AG04450 (cell line): ENCODE results near the gene AIMP1. TPM values are rescaled to one million over a fixed set of nuclear protein-coding genes. Genes with fewer than 3 reads are reported as not detected.

ENCODE experiments used
- CTCF ChIA-PET: fragments of 300-600, 350-600 bp; formaldehyde crosslinking; extraction: SDS; loops from one replicate; lab custom pipeline; 2022; ENCODE audit warnings: antibody characterized with exemption, inconsistent platforms; lab: Charles Lee
- POLR2A ChIA-PET: fragments of 350-600 bp; formaldehyde crosslinking; extraction: SDS; loops from one replicate; lab custom pipeline; 2021; ENCODE audit warnings: antibody characterized with exemption, inconsistent platforms; lab: Yijun Ruan, JAX
- DNase-seq: peaks from one replicate; pipeline ENCODE4 v3.0.0-alpha.2; 2011; ENCODE audit warnings: low read depth, low spot score
- H3K27ac ChIP-seq: one replicate; pipeline ENCODE4 v1.5.1; 2012; ENCODE audit warnings: low read depth, low read length, control low read depth
- H3K27me3 ChIP-seq: one replicate; pipeline ENCODE4 v1.6.0; 2012; ENCODE audit warnings: low read length; ENCODE audit not compliant: control insufficient read depth, insufficient read depth
- H3K4me3 ChIP-seq: 2 replicates; pipeline ENCODE4 v1.5.1; 2011; ENCODE audit warnings: mild to moderate bottlenecking, low read depth, low read length, control low read depth
- H3K9me3 ChIP-seq: 2 replicates; pipeline ENCODE4 v1.5.1; 2012; ENCODE audit warnings: low read length; ENCODE audit not compliant: control insufficient read depth, insufficient read depth
- polyA plus RNA-seq: library from polyadenylated mRNA; depleted of rRNA; stranded (reverse); fragments of >200 nt; gene quantifications from 2 replicates; pipeline ENCODE4 v1.2.3, GENCODE V29; 2011
- TF ChIP-seq, protein P1 (sequence below): IDR thresholded peaks from 2 replicates; pipeline ENCODE4 v1.5.1; 2011; ENCODE audit warnings: low read depth, low read length, control low read depth, inconsistent platforms

The AIMP1 gene
- polyA plus RNA-seq, 1 experiment = 52.9 TPM

DNA sequence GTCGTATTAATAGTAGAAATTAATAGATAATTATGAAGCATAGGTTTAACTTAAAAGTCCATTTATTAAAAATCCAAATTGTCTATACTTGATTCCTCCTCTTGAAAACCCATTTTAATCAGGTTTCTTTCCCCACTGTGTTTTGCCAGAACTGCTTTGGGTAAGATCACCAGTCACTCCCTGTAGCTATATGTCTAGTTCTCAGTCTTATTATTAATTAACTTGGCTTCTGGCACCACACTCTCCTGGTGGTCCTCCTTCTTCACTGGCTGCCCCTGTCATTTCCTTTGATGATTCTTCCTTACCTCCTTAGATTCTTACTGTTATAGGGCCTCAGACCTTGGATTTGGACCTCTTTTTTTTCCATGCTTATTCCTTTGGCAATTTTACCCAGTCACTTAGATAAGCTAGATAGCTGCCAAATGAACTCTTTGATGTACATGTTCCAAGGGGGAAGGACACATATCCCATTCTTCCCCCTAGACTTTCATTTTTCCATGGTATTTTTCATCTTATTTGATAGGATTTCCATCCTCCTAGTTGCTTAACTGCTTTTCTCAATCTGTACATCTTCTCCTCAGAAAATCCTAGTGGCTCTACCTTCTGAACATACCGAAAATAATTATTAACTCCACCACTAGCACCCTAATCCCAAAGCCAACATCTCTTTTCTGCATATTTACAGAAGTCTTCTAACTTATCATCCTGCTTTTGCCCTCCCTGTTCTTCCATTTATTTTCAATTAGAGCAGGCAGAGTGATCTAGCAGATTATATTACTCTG lies 27.7 kb downstream of the AIMP1 start:
- TF ChIP-seq, protein P1, sequence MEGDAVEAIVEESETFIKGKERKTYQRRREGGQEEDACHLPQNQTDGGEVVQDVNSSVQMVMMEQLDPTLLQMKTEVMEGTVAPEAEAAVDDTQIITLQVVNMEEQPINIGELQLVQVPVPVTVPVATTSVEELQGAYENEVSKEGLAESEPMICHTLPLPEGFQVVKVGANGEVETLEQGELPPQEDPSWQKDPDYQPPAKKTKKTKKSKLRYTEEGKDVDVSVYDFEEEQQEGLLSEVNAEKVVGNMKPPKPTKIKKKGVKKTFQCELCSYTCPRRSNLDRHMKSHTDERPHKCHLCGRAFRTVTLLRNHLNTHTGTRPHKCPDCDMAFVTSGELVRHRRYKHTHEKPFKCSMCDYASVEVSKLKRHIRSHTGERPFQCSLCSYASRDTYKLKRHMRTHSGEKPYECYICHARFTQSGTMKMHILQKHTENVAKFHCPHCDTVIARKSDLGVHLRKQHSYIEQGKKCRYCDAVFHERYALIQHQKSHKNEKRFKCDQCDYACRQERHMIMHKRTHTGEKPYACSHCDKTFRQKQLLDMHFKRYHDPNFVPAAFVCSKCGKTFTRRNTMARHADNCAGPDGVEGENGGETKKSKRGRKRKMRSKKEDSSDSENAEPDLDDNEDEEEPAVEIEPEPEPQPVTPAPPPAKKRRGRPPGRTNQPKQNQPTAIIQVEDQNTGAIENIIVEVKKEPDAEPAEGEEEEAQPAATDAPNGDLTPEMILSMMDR = no peak
- Histone ChIP-seq H3K27me3 (no peaks in the 10 kb centered on the region), H3K9me3 (no peaks in the 10 kb centered on the region), H3K27ac (no peak overlapping the region), H3K4me3 (no peak overlapping the region)
- no peak for DNase-seq
- CTCF ChIA-PET = interaction anchor here (0.8 to 4.3 kb wide), 7 partner anchors 10 to 555 kb away, joined by 3 to 18 read pairs (median 4); no protein-coding TSS in a partner anchor
- POLR2A ChIA-PET = no interaction called here

GRCh38 chr4:106344647-106344970 lies 28.3 kb downstream of the AIMP1 start:
- Histone ChIP-seq H3K27ac (no peak overlapping the region), H3K4me3 (no peak overlapping the region), H3K9me3 (no peaks in the 10 kb centered on the region), H3K27me3 (no peaks in the 10 kb centered on the region)
- TF ChIP-seq, protein P1 = no peak
- POLR2A ChIA-PET = no interaction called here
- DNase-seq = peak; percentile 10
- CTCF ChIA-PET = interaction anchor here (0.8 to 4.3 kb wide), 6 partner anchors 9 to 555 kb away, joined by 3 to 18 read pairs (median 4); no protein-coding TSS in a partner anchor

GRCh38 chr4:106347167-106347566 lies 30.8 kb downstream of the AIMP1 start:
- no peaks in the 10 kb centered on the region for H3K9me3 ChIP-seq
- no peak overlapping the region for H3K4me3 ChIP-seq
- H3K27ac ChIP-seq = no peak overlapping the region
- no peak for DNase-seq
- ChIA-PET CTCF (interaction anchor here (1.5 to 2.5 kb wide), 2 partner anchors 22 to 80 kb away, joined by 4 to 6 read pairs; no protein-coding TSS in a partner anchor), POLR2A (no interaction called here)
- TF ChIP-seq, protein P1 = no peak
- no peaks in the 10 kb centered on the region for H3K27me3 ChIP-seq

DNA sequence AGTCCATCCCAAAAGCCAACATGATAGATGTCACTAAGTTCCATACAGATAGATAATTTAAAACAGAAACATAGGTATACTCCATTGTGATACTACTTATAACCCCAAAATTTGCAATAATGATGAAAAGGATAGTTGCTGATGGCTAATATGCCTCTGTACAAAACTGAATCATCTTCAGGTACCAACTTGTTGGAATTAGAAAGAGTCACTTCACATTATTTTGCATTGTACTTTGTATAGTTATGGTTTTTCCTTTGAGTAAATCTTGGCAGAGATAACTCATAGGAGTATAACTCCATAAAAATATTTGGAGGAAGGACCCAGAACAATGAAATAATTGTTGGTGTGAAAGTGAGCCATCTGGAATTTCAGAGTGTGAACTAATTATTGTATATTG lies 34.7 kb downstream of the AIMP1 start:
- Histone ChIP-seq H3K27me3 (no peaks in the 10 kb centered on the region), H3K4me3 (no peak overlapping the region), H3K9me3 (no peaks in the 10 kb centered on the region), H3K27ac (no peak overlapping the region)
- TF ChIP-seq, protein P1 = no peak
- no peak for DNase-seq
- ChIA-PET CTCF (interaction anchor here (1.2 kb wide), 2 partner anchors 18 to 22 kb away, joined by 4 to 5 read pairs; partner anchors contain the start of gene GIMD1), POLR2A (no interaction called here)

- H3K27ac ChIP-seq = no peak overlapping the region
- ChIA-PET CTCF (interaction anchor here (0.6 to 1.0 kb wide), 2 partner anchors 9 to 25 kb away, joined by 3 read pairs; no protein-coding TSS in a partner anchor), POLR2A (no interaction called here)
- H3K4me3 ChIP-seq = no peak overlapping the region
- DNase-seq = no peak
- no peaks in the 10 kb centered on the region for H3K9me3 ChIP-seq
- no peaks in the 10 kb centered on the region for H3K27me3 ChIP-seq
- TF ChIP-seq, protein P1 = no peak
Measured at GRCh38 chr4:106353786-106354185, 37.4 kb downstream of the AIMP1 start.
